Measurements from ENCODE around the gene TPBGL.

Gene TPBGL

DNA sequence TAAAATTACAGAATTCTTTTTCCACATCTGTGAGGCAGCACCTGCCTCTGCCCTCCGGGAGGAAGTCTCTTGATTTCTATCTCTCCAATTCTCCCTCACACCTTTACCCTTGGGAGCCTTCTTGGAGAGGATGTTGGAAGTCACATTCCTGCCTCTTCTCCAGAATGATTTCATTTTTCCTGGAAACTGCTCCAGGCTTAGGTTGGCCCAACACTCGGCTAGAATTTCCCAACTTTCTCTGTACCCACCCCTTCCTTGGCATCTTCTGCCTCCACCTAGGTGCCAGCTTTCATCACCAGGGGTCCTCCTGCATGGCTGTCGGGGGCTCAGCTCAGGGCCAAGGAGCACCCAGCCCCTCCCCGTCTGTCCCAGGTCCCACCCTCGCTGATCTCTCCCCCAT is 46.4 kb upstream of the TPBGL start:
- TF ChIP-seq TEAD4 (IDR thresholded peaks at IDR 0.05) (no peak), ZBTB7A (IDR thresholded peaks at IDR 0.05; ENCODE audit: low read depth) (no peak)
- TF ChIP-seq, protein P1, sequence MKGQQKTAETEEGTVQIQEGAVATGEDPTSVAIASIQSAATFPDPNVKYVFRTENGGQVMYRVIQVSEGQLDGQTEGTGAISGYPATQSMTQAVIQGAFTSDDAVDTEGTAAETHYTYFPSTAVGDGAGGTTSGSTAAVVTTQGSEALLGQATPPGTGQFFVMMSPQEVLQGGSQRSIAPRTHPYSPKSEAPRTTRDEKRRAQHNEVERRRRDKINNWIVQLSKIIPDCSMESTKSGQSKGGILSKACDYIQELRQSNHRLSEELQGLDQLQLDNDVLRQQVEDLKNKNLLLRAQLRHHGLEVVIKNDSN (IDR thresholded peaks at IDR 0.05) = no peak

DNA sequence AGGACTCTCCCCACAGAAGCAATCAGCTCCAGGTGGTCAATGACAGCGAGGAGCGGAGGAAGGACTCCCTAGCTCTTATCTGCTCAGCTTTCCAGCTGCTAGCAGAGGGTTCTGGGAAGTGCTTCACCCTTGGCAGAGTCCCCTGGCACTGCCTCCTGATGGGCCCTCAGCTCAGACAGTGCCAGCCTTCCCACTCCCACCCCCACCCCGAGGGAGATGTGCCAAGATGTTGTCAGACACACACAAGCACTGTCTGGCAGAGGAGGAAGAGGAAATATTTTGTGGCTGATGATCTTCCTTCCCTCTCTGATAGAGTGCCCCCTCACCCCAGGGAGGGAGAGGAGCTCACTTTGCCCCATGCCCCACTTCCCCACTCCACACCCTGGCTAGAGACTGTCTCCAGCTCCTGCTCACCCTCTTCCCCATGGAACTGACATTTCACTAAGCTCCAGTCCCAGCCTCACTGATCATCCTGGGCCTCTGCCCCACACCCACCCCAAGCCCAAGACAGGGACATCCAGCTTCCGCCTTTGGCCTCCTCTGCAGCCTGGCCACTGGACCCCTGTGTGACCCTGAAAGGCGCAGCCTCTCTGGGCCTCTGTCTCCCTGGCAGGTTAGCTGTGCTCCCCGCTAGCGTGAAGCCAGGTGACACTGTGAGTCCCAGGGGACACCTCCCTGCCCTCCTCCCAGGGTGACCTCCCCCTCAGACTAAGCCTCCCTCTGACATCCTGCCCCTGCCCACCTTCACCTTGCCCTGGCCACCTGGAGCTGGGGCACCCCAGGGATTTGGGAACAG is 45.2 kb upstream of the TPBGL start:
- TF ChIP-seq CEBPB (IDR thresholded peaks at IDR 0.05) (no peak), CREB1 (IDR thresholded peaks at IDR 0.05; ENCODE audit: low read depth) (no peak), NFIC (IDR thresholded peaks at IDR 0.05) (no peak), YY1 (IDR thresholded peaks at IDR 0.05; ENCODE audit: low read depth) (no peak), TAF1 (IDR thresholded peaks at IDR 0.05; ENCODE audit: low read depth) (no peak), FOXM1 (IDR thresholded peaks at IDR 0.05; ENCODE audit: borderline replicate concordance, low read depth) (no peak), TCF12 (IDR thresholded peaks at IDR 0.05; ENCODE audit: low read depth) (no peak), TEAD4 (IDR thresholded peaks at IDR 0.05) (no peak)
- TF ChIP-seq, protein P2, sequence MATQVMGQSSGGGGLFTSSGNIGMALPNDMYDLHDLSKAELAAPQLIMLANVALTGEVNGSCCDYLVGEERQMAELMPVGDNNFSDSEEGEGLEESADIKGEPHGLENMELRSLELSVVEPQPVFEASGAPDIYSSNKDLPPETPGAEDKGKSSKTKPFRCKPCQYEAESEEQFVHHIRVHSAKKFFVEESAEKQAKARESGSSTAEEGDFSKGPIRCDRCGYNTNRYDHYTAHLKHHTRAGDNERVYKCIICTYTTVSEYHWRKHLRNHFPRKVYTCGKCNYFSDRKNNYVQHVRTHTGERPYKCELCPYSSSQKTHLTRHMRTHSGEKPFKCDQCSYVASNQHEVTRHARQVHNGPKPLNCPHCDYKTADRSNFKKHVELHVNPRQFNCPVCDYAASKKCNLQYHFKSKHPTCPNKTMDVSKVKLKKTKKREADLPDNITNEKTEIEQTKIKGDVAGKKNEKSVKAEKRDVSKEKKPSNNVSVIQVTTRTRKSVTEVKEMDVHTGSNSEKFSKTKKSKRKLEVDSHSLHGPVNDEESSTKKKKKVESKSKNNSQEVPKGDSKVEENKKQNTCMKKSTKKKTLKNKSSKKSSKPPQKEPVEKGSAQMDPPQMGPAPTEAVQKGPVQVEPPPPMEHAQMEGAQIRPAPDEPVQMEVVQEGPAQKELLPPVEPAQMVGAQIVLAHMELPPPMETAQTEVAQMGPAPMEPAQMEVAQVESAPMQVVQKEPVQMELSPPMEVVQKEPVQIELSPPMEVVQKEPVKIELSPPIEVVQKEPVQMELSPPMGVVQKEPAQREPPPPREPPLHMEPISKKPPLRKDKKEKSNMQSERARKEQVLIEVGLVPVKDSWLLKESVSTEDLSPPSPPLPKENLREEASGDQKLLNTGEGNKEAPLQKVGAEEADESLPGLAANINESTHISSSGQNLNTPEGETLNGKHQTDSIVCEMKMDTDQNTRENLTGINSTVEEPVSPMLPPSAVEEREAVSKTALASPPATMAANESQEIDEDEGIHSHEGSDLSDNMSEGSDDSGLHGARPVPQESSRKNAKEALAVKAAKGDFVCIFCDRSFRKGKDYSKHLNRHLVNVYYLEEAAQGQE (IDR thresholded peaks at IDR 0.05; ENCODE audit: low read depth) = no peak

DNA sequence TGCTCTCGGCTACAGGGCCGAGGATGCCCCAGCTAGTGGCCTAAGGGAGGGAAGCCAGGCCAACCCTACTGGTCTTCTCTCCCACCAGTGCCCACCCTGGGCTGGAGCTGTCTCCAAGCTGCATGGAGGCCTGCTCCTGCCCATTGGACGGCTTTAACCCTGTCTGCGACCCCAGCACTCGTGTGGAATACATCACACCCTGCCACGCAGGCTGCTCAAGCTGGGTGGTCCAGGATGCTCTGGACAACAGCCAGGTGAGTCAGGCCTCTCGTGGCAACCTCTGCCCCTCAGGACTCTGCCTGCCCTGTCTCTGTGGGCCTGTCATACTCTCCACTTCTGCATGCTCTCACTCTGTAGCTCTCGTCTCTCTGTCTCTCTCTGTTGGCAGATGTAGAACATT is 44.1 kb upstream of the TPBGL start:
- TF ChIP-seq NFIC (IDR thresholded peaks at IDR 0.05) (no peak), EGR1 (IDR thresholded peaks at IDR 0.05) (no peak), CEBPB (IDR thresholded peaks at IDR 0.05) (no peak), TAF1 (IDR thresholded peaks at IDR 0.05; ENCODE audit: low read depth) (no peak), FOXM1 (IDR thresholded peaks at IDR 0.05; ENCODE audit: borderline replicate concordance, low read depth) (no peak), ZBTB7A (IDR thresholded peaks at IDR 0.05; ENCODE audit: low read depth) (no peak)
- TF ChIP-seq, protein P2 (IDR thresholded peaks at IDR 0.05; ENCODE audit: low read depth) = no peak

DNA sequence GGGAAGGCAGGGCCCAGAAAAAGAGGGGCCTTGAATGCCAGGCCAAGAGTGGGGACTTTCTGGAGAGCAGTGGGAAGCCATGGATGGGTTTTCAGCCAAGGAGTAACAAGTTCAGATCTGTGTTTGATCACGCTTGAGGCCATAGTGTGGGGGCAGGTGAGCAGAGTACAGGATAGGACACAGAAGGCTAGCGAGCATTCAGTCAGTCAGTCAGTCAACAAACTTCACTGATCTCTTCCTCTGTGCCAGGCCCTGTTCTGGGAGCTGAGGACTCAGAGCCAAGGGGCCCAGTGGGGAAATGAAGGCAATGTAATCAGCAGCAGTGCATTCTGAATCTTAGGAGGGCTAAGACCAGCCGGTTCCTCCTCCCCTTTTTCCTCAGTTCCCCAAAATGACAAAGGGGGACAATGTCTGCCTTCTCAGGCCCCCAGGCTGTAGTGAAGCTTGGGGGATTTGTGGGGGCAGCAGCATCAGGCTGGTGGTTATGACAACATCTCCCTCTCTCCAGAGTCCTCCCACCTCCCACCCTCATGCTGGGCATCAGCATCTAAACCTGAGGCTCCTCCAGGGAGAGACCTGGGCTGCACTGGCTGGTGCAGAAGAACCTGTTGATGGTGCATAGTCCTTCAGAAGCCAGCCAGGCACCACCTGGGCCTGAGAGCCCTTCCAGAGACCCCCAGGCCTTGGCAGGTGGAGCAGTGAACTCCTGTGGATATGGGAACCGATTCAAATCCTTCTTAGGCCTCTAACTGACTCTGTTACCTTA is 42.9 kb upstream of the TPBGL start:
- TF ChIP-seq TAF1 (IDR thresholded peaks at IDR 0.05; ENCODE audit: low read depth) (no peak), TEAD4 (IDR thresholded peaks at IDR 0.05) (no peak), CEBPB (IDR thresholded peaks at IDR 0.05) (no peak), NFIC (IDR thresholded peaks at IDR 0.05) (no peak), EP300 (IDR thresholded peaks at IDR 0.05; ENCODE audit: borderline replicate concordance) (no peak), ZBTB7A (IDR thresholded peaks at IDR 0.05; ENCODE audit: low read depth) (no peak), EGR1 (IDR thresholded peaks at IDR 0.05) (no peak), RAD21 (IDR thresholded peaks at IDR 0.05; ENCODE audit: low read depth) (no peak)
- TF ChIP-seq, protein P2 (IDR thresholded peaks at IDR 0.05; ENCODE audit: low read depth) = no peak
- TF ChIP-seq, protein P1 (IDR thresholded peaks at IDR 0.05) = no peak

All from Ishikawa (cell line).